GM18519 (cell line): ENCODE data around the gene OR51V1.

Source experiments
- ATAC-seq: cut with Tn5 transposase; IDR thresholded peaks from one replicate; pipeline ENCODE4 v1.9.1; 2021; ENCODE audit warnings: mild to moderate bottlenecking, moderate library complexity; ENCODE audit not compliant: unreplicated experiment, low FRiP score

Gene OR51V1

DNA sequence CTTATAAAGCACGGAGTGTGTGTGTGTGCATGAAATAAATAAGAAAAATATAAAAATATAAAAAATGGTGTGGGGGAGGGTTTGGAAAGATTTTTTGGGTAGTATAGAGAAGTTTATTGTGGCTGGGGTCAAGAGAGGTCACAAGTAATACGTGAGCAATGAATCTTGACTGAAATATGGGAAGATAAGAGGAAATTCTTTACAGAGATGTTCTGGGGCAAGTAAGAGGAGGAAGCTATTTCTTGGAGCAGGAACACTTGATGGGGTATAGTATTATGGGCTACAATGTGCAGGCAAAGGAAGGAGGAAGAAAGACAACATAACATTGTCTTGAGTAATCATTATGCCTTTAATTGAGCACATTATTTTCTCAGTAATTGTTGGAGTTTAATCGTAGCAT is 31.7 kb upstream of the OR51V1 start:
- ATAC-seq, result no peak

- ATAC-seq, result no peak
Measured at GRCh38 chr11:5231111-5231510, 30.6 kb upstream of the OR51V1 start.

GRCh38 chr11:5230266-5230665 is 29.8 kb upstream of the OR51V1 start:
- no peak for ATAC-seq

DNA sequence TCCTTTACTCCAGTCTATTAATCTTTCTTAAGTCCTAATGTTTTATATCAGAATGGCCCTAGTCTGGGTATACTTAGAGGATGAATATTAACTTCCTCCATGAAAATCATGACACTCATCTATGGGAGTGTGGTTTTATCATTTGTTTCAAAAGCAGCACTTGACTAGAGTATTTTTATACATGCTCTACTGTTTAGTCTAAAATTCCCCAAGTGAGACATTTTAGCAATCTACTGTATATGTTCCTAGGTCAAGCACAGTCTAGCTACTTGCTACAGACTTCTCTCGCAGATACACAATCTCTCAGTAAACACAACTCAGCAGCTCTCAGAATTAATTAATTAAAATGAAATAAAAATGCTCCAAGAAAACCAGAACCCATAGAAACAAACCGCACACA is 29.3 kb upstream of the OR51V1 start:
- no peak for ATAC-seq

GRCh38 chr11:5229356-5229755 is 28.9 kb upstream of the OR51V1 start:
- no peak for ATAC-seq

DNA sequence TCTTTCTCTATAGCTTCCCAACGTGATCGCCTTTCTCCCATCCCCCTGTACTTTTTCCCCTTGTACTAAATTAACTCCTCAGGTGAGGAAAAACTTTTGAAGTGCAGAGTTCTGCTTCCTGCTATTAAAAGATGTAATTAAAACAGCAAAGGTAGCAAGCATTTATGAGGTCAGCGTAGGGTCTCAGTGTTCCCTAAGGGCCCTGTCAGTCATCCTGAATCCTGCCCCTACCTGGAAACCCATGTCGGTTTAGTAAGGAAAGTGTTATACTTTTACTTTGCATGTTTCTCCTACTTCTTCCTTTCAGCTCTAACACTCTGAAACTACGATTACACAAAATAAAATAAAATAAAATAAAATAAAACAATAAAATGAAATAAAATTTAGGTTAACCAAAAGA is 27.6 kb upstream of the OR51V1 start:
- ATAC-seq, result no peak

DNA sequence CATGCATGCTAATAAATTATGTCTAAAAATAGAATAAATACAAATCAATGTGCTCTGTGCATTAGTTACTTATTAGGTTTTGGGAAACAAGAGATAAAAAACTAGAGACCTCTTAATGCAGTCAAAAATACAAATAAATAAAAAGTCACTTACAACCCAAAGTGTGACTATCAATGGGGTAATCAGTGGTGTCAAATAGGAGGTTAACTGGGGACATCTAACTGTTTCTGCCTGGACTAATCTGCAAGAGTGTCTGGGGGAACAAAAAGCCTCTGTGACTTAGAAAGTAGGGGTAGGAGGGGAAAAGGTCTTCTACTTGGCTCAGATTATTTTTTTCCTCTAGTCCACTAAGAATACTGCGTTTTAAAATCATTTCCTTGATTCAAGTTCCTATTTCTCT is 27.2 kb upstream of the OR51V1 start:
- ATAC-seq, result no peak

DNA sequence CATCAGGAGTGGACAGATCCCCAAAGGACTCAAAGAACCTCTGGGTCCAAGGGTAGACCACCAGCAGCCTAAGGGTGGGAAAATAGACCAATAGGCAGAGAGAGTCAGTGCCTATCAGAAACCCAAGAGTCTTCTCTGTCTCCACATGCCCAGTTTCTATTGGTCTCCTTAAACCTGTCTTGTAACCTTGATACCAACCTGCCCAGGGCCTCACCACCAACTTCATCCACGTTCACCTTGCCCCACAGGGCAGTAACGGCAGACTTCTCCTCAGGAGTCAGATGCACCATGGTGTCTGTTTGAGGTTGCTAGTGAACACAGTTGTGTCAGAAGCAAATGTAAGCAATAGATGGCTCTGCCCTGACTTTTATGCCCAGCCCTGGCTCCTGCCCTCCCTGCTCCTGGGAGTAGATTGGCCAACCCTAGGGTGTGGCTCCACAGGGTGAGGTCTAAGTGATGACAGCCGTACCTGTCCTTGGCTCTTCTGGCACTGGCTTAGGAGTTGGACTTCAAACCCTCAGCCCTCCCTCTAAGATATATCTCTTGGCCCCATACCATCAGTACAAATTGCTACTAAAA is 26.3 kb upstream of the OR51V1 start, which contains the start of gene HBB:
HBB (minus strand) TSS at position 340 of the 579 bp plus-strand sequence; CDS start at position 290, 50 bp downstream.
- no peak for ATAC-seq

- no peak for ATAC-seq
Measured at GRCh38 chr11:5225480-5225871, 25.0 kb upstream of the OR51V1 start.

- ATAC-seq, result no peak
Measured at GRCh38 chr11:5224538-5225479, 24.3 kb upstream of the OR51V1 start.

DNA sequence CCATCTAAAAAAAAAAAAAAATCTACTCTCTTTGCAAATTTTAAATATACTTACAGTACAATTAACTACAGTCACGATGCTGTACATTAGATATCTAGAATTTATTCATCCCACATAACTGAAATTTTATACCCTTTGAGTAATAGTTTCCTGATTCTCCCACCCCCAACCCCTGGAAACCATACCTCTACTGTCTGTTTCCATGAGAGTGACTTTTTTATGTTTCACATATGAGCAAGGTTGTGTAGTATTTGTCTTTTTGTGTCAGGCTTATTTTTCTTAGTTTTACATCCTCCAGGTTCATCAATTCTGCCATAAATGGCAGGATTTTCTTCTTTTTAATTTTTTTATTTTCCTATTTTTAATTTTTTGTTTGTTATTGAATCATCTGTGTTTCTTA is 23.2 kb upstream of the OR51V1 start:
- no peak for ATAC-seq

DNA sequence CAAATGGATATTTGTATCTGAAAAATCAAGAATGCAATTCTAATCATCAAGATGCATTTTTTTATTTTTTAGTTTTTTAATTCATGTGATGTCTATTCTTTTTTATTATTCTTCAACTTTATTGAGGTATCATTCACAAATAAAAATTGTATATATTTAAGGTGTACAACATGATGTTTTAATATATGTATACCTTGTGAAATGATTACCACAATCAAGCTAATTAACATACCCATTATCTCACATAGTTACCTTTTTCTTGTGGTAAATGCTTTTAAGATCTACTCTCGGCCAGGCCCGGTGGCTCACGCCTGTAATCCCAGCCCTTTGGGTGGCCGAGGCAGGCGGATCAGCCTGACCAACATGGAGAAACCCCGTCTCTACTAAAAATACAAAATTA is 22.7 kb upstream of the OR51V1 start:
- no peak for ATAC-seq

- no peak for ATAC-seq
Measured at GRCh38 chr11:5210376-5210885, 9.9 kb upstream of the OR51V1 start.

DNA sequence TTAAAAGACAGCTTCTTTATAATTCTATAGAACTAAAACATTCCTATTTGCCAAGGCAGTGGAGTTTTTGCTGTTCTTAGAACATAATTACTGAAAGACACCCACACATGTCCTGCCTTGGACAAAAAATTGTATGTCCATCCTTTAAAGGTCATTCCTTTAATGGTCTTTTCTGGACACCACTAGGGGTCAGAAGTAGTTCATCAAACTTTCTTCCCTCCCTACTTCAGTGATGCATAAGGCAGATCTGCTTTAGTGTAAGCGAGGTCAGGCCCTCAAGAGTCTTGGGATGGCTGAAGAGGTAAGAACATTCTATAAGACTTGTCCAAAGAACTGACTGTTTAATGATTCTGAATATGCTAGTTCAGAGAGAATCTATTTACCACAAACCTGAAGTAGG is 4.3 kb upstream of the OR51V1 start:
- ATAC-seq, result no peak

DNA sequence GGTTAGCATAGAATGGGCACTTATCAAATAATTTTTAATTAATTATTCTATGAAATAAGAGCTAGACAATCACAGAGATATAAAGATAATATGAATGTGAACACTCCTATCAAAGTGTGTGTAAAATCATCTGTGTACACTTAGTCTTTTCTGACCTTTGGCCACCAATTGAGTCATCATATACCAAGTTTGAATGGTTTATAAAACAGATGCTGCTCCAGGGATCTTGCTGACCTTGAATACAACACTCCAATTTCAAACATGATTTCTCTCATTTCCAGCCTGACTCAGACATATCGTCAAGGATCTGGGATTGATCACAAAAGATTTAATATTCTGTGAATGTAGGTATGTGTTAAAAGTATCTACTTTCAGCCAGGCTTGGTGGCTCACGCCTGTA is 2.9 kb upstream of the OR51V1 start:
- no peak for ATAC-seq

- ATAC-seq, result no peak
Measured at GRCh38 chr11:5198285-5198684, 2.2 kb downstream of the OR51V1 start.

DNA sequence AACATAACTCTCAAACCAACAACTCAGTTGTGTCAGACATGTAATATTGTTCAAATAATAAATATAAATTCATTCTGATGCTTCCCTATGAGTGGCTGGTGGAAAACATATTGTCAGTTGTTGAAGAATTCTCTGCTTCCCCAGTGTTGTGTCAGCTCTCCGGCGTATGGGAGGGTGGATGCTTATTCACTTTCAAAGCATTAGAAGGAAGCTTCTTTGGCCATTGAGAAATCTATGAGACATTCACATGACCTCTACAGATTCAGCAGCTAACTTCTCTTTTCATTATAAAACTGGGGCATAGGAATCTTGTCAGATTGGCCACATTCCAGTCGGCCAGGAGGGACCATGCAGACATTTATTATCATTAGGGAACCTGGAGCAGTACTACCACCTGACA is 2.9 kb downstream of the OR51V1 start:
- no peak for ATAC-seq

DNA sequence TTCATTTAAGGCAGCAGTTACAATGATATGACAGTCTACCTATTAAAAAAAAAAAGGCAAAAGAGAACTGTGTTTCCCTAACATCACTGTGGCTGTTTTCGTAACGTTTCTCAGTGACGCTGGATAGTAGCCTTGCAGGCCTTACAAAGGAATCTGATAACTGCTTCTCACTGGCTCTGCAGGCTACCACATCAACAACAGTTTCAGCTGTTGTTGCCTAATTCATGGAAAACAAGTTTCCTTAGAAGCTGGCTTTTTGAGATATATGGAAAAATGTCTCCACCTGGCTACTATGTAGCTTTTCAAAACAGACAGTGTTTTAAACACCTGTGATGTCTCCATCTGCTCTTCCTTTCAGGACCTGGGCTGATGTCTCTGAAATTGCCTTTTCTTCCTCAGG is 3.8 kb downstream of the OR51V1 start:
- no peak for ATAC-seq

- no peak for ATAC-seq
Measured at GRCh38 chr11:5196067-5196466, 4.4 kb downstream of the OR51V1 start.

DNA sequence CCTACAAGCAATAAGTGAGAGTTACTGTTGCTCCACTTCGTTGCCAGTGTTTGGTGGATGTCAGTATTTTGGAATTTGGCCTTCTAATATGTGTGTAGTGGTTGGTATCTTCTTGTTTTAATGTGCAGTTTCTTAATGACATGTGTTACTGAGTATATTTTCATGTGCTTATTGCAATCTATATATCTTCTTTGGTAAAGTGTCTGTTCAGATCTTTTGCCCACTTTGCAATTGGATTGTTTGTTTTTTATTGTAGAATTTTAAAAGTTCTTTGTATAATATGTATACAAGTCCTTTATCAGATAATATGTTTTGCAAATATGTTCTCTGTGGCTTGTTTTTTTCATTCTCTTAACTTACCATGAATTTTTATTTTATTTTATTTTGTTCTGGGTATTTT is 7.7 kb downstream of the OR51V1 start:
- ATAC-seq, result no peak

- no peak for ATAC-seq
Measured at GRCh38 chr11:5188201-5188600, 12.3 kb downstream of the OR51V1 start.
